ENCODE data around the gene MDH1B. TPM values are rescaled to one million over a fixed set of nuclear protein-coding genes. Genes with fewer than 3 reads are reported as not detected.

MDH1B gene
- total RNA-seq, 6 donors from 2014 or later, result 0.43 to 12.7 (median 2.9) TPM

- Histone ChIP-seq H3K27me3 (no peaks in the 10 kb centered on the region), H3K27ac (no peak overlapping the region), H3K9me3 (no peaks in the 10 kb centered on the region), H3K4me1 (peaks cover 3 to 11% (median 8%) of the 10 kb centered on the region in 4 donors), H3K4me3 (no peak overlapping the region), H3K36me3 (peaks cover 0 to 4% (median 0%) of the 10 kb centered on the region in 4 donors)
- DNase-seq (no peak), ATAC-seq (ENCODE audit: low FRiP score in 2 of 2) (peak in 1 of 2 donors; percentile 66)
- WGBS, 2 donors, result 66 to 88% methylated on average over 2 to 3 of the region's 3 CpGs
- TF ChIP-seq, protein P1, sequence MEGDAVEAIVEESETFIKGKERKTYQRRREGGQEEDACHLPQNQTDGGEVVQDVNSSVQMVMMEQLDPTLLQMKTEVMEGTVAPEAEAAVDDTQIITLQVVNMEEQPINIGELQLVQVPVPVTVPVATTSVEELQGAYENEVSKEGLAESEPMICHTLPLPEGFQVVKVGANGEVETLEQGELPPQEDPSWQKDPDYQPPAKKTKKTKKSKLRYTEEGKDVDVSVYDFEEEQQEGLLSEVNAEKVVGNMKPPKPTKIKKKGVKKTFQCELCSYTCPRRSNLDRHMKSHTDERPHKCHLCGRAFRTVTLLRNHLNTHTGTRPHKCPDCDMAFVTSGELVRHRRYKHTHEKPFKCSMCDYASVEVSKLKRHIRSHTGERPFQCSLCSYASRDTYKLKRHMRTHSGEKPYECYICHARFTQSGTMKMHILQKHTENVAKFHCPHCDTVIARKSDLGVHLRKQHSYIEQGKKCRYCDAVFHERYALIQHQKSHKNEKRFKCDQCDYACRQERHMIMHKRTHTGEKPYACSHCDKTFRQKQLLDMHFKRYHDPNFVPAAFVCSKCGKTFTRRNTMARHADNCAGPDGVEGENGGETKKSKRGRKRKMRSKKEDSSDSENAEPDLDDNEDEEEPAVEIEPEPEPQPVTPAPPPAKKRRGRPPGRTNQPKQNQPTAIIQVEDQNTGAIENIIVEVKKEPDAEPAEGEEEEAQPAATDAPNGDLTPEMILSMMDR (IDR thresholded peaks at IDR 0.05), result no peak
- TF ChIP-seq POLR2AphosphoS5 (IDR thresholded peaks at IDR 0.05), result no peak
- TF ChIP-seq POLR2A (IDR thresholded peaks at IDR 0.05), result no peak
- TF ChIP-seq EP300 (IDR thresholded peaks at IDR 0.05), result no peak
Measured at GRCh38 chr2:206799083-206799482, 34.0 kb upstream of the MDH1B start.

DNA sequence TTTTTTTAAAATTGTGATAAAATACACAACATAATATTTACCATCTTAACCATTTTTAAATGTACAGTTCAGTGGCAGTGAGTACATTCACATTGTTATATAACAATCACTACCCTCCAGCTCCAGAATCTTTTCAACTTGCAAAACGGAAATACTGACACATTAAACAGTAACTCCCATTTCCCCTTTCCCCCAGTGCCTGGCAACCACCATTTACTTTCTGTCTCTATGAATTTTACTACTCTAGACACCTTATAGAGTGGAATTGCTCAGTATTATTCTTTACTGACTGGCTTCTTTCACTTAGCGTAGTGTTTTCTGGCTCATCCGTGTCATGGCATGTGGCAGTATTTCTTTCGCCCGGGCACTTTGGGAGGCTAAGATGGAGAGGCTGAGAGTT, 32.9 kb upstream of the MDH1B start:
- Histone ChIP-seq H3K4me1 (peaks cover 3 to 11% (median 8%) of the 10 kb centered on the region in 4 donors), H3K4me3 (no peak overlapping the region), H3K27me3 (no peaks in the 10 kb centered on the region), H3K36me3 (peaks cover 0 to 4% (median 2%) of the 10 kb centered on the region in 4 donors), H3K27ac (peak overlapping the region in 1 of 4 donors; percentile 39), H3K9me3 (no peaks in the 10 kb centered on the region)
- peak in 1 of 2 donors; percentile 59 for ATAC-seq (ENCODE audit: low FRiP score in 2 of 2)
- no peak for TF ChIP-seq POLR2A (IDR thresholded peaks at IDR 0.05)
- TF ChIP-seq, protein P1 (IDR thresholded peaks at IDR 0.05), result no peak
- no peak for DNase-seq
- WGBS, 2 donors, result 61 to 72% methylated on average over 5 of the region's 5 CpGs

GRCh38 chr2:206797376-206797775, 32.2 kb upstream of the MDH1B start:
- Histone ChIP-seq H3K27me3 (no peaks in the 10 kb centered on the region), H3K27ac (no peak overlapping the region)
- WGBS, 2 donors, result 80 to 82% methylated on average over 3 to 4 of the region's 4 CpGs

DNA sequence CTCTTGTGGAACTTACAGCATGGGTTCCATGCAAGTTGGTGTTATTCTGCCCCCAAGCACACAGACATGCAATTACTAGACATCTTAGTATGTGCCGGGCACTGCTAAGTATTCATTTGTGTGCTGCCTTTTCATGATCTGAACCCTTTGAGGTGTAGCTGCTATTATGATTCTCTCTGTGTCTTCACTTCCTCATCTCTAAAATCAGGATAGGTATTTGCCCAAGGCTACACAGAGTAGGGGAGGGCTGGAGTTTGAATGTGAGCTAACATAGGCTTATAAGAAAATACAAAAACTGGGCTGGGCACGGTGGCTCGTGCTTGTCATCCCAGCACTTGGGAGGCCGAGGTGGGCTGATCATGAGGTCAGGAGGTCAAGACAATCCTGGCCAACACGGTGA, 27.5 kb upstream of the MDH1B start:
- ATAC-seq (ENCODE audit: low FRiP score in 2 of 2), result no peak
- no peaks in the 10 kb centered on the region for H3K27me3 ChIP-seq
- peaks cover 17 to 55% (median 36%) of the 10 kb centered on the region in 4 donors for H3K36me3 ChIP-seq
- DNase-seq, result no peak
- H3K27ac ChIP-seq, result no peak overlapping the region
- H3K9me3 ChIP-seq, result no peaks in the 10 kb centered on the region
- no peak for TF ChIP-seq EP300 (IDR thresholded peaks at IDR 0.05)
- TF ChIP-seq, protein P1 (IDR thresholded peaks at IDR 0.05), result no peak
- TF ChIP-seq POLR2A (IDR thresholded peaks at IDR 0.05), result no peak
- no peak for TF ChIP-seq POLR2AphosphoS5 (IDR thresholded peaks at IDR 0.05)
- H3K4me1 ChIP-seq, result peaks cover 0 to 4% (median 0%) of the 10 kb centered on the region in 4 donors
- no peak overlapping the region for H3K4me3 ChIP-seq
- 90 to 94% methylated on average over 5 of the region's 5 CpGs for whole genome bisulfite sequencing, 2 donors

More at GRCh38 chr2:206797376-206797775, 32.2 kb upstream of the MDH1B start:
- Histone ChIP-seq H3K9me3 (no peaks in the 10 kb centered on the region), H3K4me1 (peaks cover 3 to 11% (median 8%) of the 10 kb centered on the region in 4 donors), H3K36me3 (peaks cover 0 to 9% (median 4%) of the 10 kb centered on the region in 4 donors), H3K4me3 (no peak overlapping the region)
- no peak for ATAC-seq (ENCODE audit: low FRiP score in 2 of 2)
- TF ChIP-seq, protein P1 (IDR thresholded peaks at IDR 0.05), result no peak
- TF ChIP-seq POLR2AphosphoS5 (IDR thresholded peaks at IDR 0.05), result no peak
- no peak for TF ChIP-seq EP300 (IDR thresholded peaks at IDR 0.05)
- TF ChIP-seq POLR2A (IDR thresholded peaks at IDR 0.05), result no peak
- no peak for DNase-seq

- Histone ChIP-seq H3K27ac (no peak overlapping the region), H3K27me3 (no peaks in the 10 kb centered on the region), H3K36me3 (peaks cover 25 to 78% (median 46%) of the 10 kb centered on the region in 4 donors), H3K4me1 (no peaks in the 10 kb centered on the region), H3K4me3 (no peak overlapping the region), H3K9me3 (no peaks in the 10 kb centered on the region)
- ATAC-seq (ENCODE audit: low FRiP score in 2 of 2) (no peak), DNase-seq (no peak)
- no peak for TF ChIP-seq POLR2AphosphoS5 (IDR thresholded peaks at IDR 0.05)
- TF ChIP-seq POLR2A (IDR thresholded peaks at IDR 0.05), result no peak
- no peak for TF ChIP-seq EP300 (IDR thresholded peaks at IDR 0.05)
- TF ChIP-seq, protein P1 (IDR thresholded peaks at IDR 0.05), result no peak
- 85 to 87% methylated on average over 3 of the region's 3 CpGs for WGBS, 2 donors
Measured at GRCh38 chr2:206790311-206790935, 25.3 kb upstream of the MDH1B start.
